GM12878 (cell line): ENCODE measurements around the gene ZBTB3. TPM values are rescaled to one million over a fixed set of nuclear protein-coding genes. Genes with fewer than 3 reads are reported as not detected.
"Not testable (repeated sequence)": the region's sequence is repeated elsewhere in the genome, so short reads cannot be mapped to it uniquely, and the experiment has no call there.

Source experiments
- ATAC-seq: fragments of 200-7000 bp; cut with Tn5 transposase; 3 replicates; pipeline ENCODE4 v1.9.1; 2020; ENCODE audit warnings: mild to moderate bottlenecking, moderate library complexity
- BruUV-seq: library from RNA; stranded (reverse); fragments of 400-500 nt; replicated peaks from 2 replicates; lab custom pipeline; 2021; lab: Mats Ljungman, UMichigan
- CTCF ChIA-PET: fragments of 300-600 bp; sonication (Branson Sonifier 250); formaldehyde crosslinking; extraction: SDS; loops from one replicate; lab custom pipeline; 2021; ENCODE audit warnings: inconsistent platforms; lab: Yijun Ruan, JAX
- POLR2A ChIA-PET: fragments of 350-600 bp; formaldehyde crosslinking; extraction: SDS; loops from one replicate; lab custom pipeline; 2021; ENCODE audit warnings: inconsistent platforms; lab: Charles Lee
- RAD21 ChIA-PET: fragments of 300-600 bp; sonication (Branson Sonifier 250); formaldehyde crosslinking; loops from one replicate; lab custom pipeline; 2023; ENCODE audit warnings: antibody characterized with exemption; ENCODE audit not compliant: unreplicated experiment; lab: Charles Lee
- SMC1A ChIA-PET: fragments of 300-600 bp; sonication (Branson Sonifier 250); formaldehyde crosslinking; loops from one replicate; lab custom pipeline; 2023; ENCODE audit not compliant: unreplicated experiment, uncharacterized antibody; lab: Charles Lee
- DNase-seq: peaks from one replicate; pipeline ENCODE4 v3.0.0-alpha.2; 2011; ENCODE audit warnings: low read depth, low spot score
- FAIRE-seq: peaks from 3 replicates; lab custom pipeline; 2011; peaks lifted over from hg19 to GRCh38; lab: Jason Lieb, UNC
- H2AFZ ChIP-seq: 2 replicates; pipeline ENCODE4 v1.6.0; 2011; ENCODE audit warnings: low read depth, low read length, control low read depth; ENCODE audit not compliant: control insufficient read depth
- H3K27ac ChIP-seq: 2 replicates; pipeline ENCODE4 v1.5.1; 2011; ENCODE audit warnings: control low read depth; ENCODE audit not compliant: control insufficient read depth, insufficient read depth
- H3K27me3 ChIP-seq, 2 experiments: replicated peaks in 1 of 2; 2 replicates each; pipeline versions ENCODE4 v1.6.0 to v1.6.1; 2011; ENCODE audit warnings: low read length in 1 of 2; ENCODE audit not compliant: control insufficient read depth in 2 of 2, insufficient read depth in 2 of 2
- H3K36me3 ChIP-seq, 2 experiments: 2 replicates each; pipeline ENCODE4 v1.5.1; 2011; ENCODE audit warnings: low read length in 1 of 2; ENCODE audit not compliant: control insufficient read depth in 2 of 2, insufficient read depth in 2 of 2
- H3K4me1 ChIP-seq: 2 replicates; pipeline ENCODE4 v1.6.1; 2011; ENCODE audit warnings: mild to moderate bottlenecking, low read length, moderate library complexity, mixed read lengths; ENCODE audit not compliant: control insufficient read depth, insufficient read depth
- H3K4me2 ChIP-seq: 2 replicates; pipeline ENCODE4 v1.6.0; 2011; ENCODE audit warnings: control low read depth; ENCODE audit not compliant: control insufficient read depth, insufficient read depth
- H3K4me3 ChIP-seq: fragments of 200-600 bp; sonication (generic); 2 replicates; pipeline ENCODE4 v1.5.1; 2016
- H3K79me2 ChIP-seq: 2 replicates; pipeline ENCODE4 v1.6.0; 2011; ENCODE audit warnings: low read length; ENCODE audit not compliant: control insufficient read depth, insufficient read depth
- H3K9ac ChIP-seq: 2 replicates; pipeline ENCODE4 v1.8.0; 2011; ENCODE audit warnings: low read length, control low read depth, mixed read lengths; ENCODE audit not compliant: control insufficient read depth, insufficient read depth
- H3K9me3 ChIP-seq: replicated peaks from 3 replicates; pipeline ENCODE4 v1.5.1; 2011; ENCODE audit warnings: mild to moderate bottlenecking, low read length; ENCODE audit not compliant: control insufficient read depth, insufficient read depth
- H4K20me1 ChIP-seq: 2 replicates; pipeline ENCODE4 v1.6.0; 2011; ENCODE audit not compliant: control insufficient read depth, insufficient read depth
- CEBPZ ChIP-seq: fragments of 150-350 bp; IDR thresholded peaks from 2 replicates; pipeline ENCODE4 v1.6.1; 2016; ENCODE audit warnings: low read depth, low read length
- WGBS: methylation state at CpG from one replicate; pipeline ENCODE4 v1.1.6; 2016; ENCODE audit warnings: low lambda C conversion rate; ENCODE audit not compliant: insufficient replicate concordance, insufficient coverage; ENCODE audit errors: missing lambda C conversion rate; 5-methylcytosine and 5-hydroxymethylcytosine counted together
- in situ Hi-C: fragments of 300-500 bp; cut with MboI; formaldehyde crosslinking; loops from 9 replicates; pipeline ENCODE4 v1.14.3; 2018; ENCODE audit warnings: mixed read lengths
- intact Hi-C: fragments of 100-400 bp; cut with micrococcal nuclease; formaldehyde crosslinking; loops from one replicate; pipeline ENCODE4 v1.14.2; 2022; ENCODE audit not compliant: unreplicated experiment
- polyA plus RNA-seq, 11 experiments: library from polyadenylated mRNA; depleted of rRNA in 4 of 11; unstranded in 6 of 11; stranded (reverse) in 5 of 11; fragments of >200 nt; fragmentation: Nextera tagmentation in 4 of 11; fragmentation: Illumina TruSeq in 1 of 11; extraction: Ambion mirVana in 4 of 11; extraction: Trizol in 1 of 11; gene quantifications; 1 replicate in 1 of 11; 2 replicates in 10 of 11; pipeline versions ENCODE4 v1.2.1 to v1.2.3, GENCODE V29; 2011 to 2016; ENCODE audit warnings: inconsistent platforms in 2 of 11, missing spikeins in 2 of 11, low read depth in 1 of 11
- total RNA-seq, 4 experiments: library from RNA; depleted of rRNA in 3 of 4; stranded (reverse); fragments of >200 nt in 3 of 4; fragmentation: Illumina TruSeq in 1 of 4; extraction: Trizol in 1 of 4; gene quantifications; 2 replicates each; pipeline versions ENCODE4 v1.2.1 to v1.2.3, GENCODE V29; 2013 to 2021
- TF ChIP-seq, protein P1 (sequence below): IDR thresholded peaks from 2 replicates; pipeline ENCODE4 v1.6.1; 2011; ENCODE audit warnings: borderline replicate concordance, low read depth, mild to moderate bottlenecking, moderate library complexity, mixed read lengths, low read length; ENCODE audit not compliant: insufficient read depth; ENCODE audit errors: extremely low read length

ZBTB3 gene
- total and polyA plus RNA-seq, 10 of the 15 experiments (the other 5 are each of a cell fraction or from before 2014, with no cell fraction given), result 1.4 to 7.7 (median 4.8) TPM

GRCh38 chr11:62705413-62705812 is 48.5 kb downstream of the ZBTB3 start (continued):
- no peak for TF ChIP-seq CEBPZ
- TF ChIP-seq, protein P1, sequence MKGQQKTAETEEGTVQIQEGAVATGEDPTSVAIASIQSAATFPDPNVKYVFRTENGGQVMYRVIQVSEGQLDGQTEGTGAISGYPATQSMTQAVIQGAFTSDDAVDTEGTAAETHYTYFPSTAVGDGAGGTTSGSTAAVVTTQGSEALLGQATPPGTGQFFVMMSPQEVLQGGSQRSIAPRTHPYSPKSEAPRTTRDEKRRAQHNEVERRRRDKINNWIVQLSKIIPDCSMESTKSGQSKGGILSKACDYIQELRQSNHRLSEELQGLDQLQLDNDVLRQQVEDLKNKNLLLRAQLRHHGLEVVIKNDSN, result no peak
- TF ChIP-seq, all 136 proteins: peak for 0

- DNase-seq, ATAC-seq, H3K4me3 ChIP-seq, H2AFZ ChIP-seq, H3K4me2 ChIP-seq, H3K9ac ChIP-seq, FAIRE-seq, BruUV-seq, in situ Hi-C loops, H3K27me3 ChIP-seq, H4K20me1 ChIP-seq, H3K36me3 ChIP-seq, H3K79me2 ChIP-seq, intact Hi-C loops, H3K27ac ChIP-seq, H3K9me3 ChIP-seq: not testable (repeated sequence)
- POLR2A ChIA-PET, result interaction anchor here (0.6 kb wide), 1 partner anchor 1420 kb away, joined by 8 read pairs; no protein-coding TSS in a partner anchor
- peaks cover 26% of the 10 kb centered on the region for H3K4me1 ChIP-seq
- SMC1A ChIA-PET, result interaction anchor here (0.7 to 1.0 kb wide), 2 partner anchors 23 to 309 kb away, joined by 3 to 6 read pairs; no protein-coding TSS in a partner anchor
- CTCF ChIA-PET, result interaction anchor here (1.3 to 1.9 kb wide), 2 partner anchors 10 to 111 kb away, joined by 3 to 10 read pairs; no protein-coding TSS in a partner anchor
- RAD21 ChIA-PET, result interaction anchor here (1.1 kb wide), 1 partner anchor 23 kb away, joined by 5 read pairs; the partner anchor contains the start of gene HNRNPUL2
- 83% methylated on average over 4 of the region's 4 CpGs for WGBS
Observed at GRCh38 chr11:62703921-62704320, 50.0 kb downstream of the ZBTB3 start.
